ENCODE data around the gene RBM10.

GRCh38 chrX:47112316-47112954 is 32.6 kb upstream of the RBM10 start:
- TF ChIP-seq CTCF (IDR thresholded peaks at IDR 0.05; ENCODE audit: insufficient read depth, low read depth, low read length): no peak
- TF ChIP-seq EZH2 (IDR thresholded peaks at IDR 0.05; ENCODE audit: insufficient read depth, low read length): no peak

Measured in astrocyte (in vitro differentiated cells and primary cell).